Subcutaneous adipose tissue (tissue), 4 donors: Measurements from ENCODE around the gene RAB30. TPM values are rescaled to one million over a fixed set of nuclear protein-coding genes. Genes with fewer than 3 reads are reported as not detected.

ENCODE experiments used
- CTCF ChIP-seq: fragments of 450-650 bp; IDR thresholded peaks from one replicate; pipeline ENCODE4 v1.5.1; 2016; ENCODE audit warnings: low read depth, mild to moderate bottlenecking, control low read depth, antibody characterized with exemption, moderate library complexity
- total RNA-seq, 4 donors: library from RNA; depleted of rRNA; stranded (reverse); fragments of >200 nt; gene quantifications; one replicate each; pipeline ENCODE4 v1.1.0, GENCODE V29; 2016

Gene RAB30
- total RNA-seq, 4 donors from 2014 or later = 18.8 to 34.1 (median 27.5) TPM

DNA sequence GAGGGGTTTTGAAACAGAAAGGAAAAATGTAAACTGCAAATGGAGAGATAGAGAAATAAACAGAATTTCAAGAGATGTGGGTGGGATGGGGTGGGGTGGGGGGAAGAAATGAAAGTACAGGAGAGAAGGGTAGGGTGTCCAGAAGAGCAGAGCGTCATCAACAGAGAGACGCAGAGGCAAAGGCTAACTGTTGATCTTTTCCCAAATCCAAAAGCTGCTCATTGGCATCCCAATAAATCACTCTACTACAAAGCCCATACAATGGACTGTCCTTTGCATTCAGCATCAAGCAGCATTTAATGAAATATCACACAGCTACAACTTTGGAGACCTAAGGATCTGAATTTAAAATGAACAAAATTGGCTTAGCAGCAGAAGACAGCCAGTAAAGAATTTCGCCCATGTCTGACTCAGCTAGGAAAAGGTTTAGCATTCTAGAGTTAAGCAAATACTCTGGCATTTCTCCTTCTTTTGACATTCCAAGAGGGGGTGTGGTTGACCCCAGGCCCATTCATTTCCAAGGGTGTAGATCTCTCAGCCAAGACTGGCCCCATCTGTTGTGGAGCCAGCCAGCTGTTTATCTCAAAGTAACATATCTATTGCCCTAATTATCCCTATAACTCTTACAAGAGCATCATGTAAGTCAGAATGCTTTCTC, 1.5 kb downstream of the RAB30 start:
- no peak for TF ChIP-seq CTCF

DNA sequence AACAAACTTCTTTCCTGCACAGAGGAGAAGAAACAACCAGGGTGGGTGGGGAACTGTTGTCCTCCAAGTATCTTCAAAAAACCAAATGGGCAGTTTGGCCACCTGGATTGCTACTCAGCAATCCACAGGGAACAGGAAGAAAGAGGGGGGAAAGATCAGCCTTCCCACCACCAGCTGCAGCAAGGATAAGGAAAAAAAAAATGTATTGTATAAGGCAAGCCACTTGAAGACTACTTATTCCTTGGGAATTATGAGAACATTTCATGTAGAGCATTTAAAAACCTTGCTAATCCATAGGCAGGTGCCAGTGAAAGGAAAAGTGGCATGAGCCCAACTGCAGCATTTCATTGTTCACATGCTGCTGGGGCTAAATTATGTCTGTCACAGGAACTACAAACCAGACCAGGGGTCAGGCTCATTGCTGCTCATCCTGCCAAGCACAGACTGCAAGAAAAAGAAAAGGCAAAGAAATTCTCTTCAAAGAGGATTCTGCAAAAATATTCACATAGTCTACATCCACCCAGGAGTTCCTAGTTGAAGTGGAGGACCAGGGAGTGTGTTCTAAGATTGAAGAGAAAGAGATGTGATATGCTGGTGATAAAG, 2.2 kb downstream of the RAB30 start:
- no peak for TF ChIP-seq CTCF

- no peak for TF ChIP-seq CTCF
These were observed 3.1 kb downstream of the RAB30 start for GRCh38 chr11:83068568-83068967.

- TF ChIP-seq CTCF = no peak
These were observed 7.7 kb downstream of the RAB30 start for GRCh38 chr11:83064011-83064410.

- TF ChIP-seq CTCF = no peak
These were observed 8.5 kb downstream of the RAB30 start for GRCh38 chr11:83063073-83063754.

DNA sequence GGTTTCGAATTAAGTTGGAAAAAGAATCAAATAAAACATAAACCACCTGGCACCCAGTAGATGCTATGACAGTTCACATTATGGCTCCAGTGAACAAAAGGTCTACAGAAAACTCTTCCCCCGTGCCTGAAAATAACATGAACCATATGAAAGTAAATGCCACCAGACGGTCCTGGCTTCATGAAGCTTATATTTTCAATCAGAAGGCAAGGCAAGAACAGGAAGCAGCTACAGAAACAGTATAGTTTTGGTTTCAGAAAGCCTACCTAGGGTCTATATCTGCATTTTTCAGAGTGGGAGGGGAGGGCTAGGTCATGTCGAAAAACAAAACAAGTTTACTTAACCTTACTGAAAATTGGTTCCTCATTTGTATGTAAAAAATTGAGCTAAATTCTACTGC, 9.8 kb downstream of the RAB30 start:
- no peak for TF ChIP-seq CTCF

DNA sequence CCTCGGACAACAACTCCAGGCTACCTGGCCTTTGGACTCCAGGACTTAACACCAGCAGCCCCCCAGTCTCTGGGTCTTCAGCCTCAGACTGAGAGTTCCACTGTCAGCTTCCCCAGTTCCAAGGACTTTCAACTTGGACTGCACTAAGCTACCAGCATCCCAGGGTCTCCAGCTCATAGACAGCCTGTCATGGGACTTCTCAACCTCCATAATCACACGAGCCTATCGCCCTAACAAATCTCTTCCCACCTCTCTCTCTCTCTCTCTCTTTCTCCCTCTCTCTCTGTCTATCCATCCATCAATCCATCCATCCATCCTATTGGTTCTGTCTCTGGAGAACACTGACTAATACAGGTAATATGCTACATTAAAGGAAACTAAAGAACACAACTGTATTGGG, 10.7 kb downstream of the RAB30 start:
- no peak for TF ChIP-seq CTCF
